ENCODE measurements around the gene ADGRG7. TPM values are rescaled to one million over a fixed set of nuclear protein-coding genes. Genes with fewer than 3 reads are reported as not detected.

The ADGRG7 gene
- total RNA-seq, 6 donors from 2014 or later, result not detected

DNA sequence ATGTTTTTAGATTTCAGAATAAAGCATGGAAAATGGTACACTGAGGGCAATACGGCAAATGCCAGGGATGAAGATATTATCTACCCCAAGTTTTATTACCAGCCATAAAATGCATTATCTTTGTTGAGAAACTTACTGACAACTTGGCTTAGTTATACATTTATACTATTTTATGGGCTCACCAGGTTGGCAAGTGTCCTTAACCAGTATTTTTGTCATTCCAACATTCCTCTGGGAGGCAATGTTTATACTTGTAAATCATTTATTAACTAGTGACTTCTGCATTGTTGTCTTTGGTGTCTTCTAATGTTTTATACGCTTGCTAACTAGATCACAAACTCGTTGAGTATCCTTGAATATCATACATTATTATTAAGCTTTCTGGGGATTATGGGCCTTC, 18.0 kb upstream of the ADGRG7 start:
- whole genome bisulfite sequencing, 2 donors, result 74 to 82% methylated on average over 3 of the region's 3 CpGs
- ATAC-seq (ENCODE audit: low FRiP score in 2 of 2) (no peak), DNase-seq (no peak)
- Histone ChIP-seq H3K36me3 (no peaks in the 10 kb centered on the region), H3K27me3 (no peaks in the 10 kb centered on the region), H3K9me3 (no peaks in the 10 kb centered on the region), H3K4me3 (no peak overlapping the region), H3K27ac (no peak overlapping the region), H3K4me1 (peaks cover 0 to 3% (median 2%) of the 10 kb centered on the region in 4 donors)
- TF ChIP-seq POLR2AphosphoS5 (IDR thresholded peaks at IDR 0.05) (no peak), EP300 (IDR thresholded peaks at IDR 0.05) (no peak), POLR2A (IDR thresholded peaks at IDR 0.05) (no peak)
- TF ChIP-seq, protein P1, sequence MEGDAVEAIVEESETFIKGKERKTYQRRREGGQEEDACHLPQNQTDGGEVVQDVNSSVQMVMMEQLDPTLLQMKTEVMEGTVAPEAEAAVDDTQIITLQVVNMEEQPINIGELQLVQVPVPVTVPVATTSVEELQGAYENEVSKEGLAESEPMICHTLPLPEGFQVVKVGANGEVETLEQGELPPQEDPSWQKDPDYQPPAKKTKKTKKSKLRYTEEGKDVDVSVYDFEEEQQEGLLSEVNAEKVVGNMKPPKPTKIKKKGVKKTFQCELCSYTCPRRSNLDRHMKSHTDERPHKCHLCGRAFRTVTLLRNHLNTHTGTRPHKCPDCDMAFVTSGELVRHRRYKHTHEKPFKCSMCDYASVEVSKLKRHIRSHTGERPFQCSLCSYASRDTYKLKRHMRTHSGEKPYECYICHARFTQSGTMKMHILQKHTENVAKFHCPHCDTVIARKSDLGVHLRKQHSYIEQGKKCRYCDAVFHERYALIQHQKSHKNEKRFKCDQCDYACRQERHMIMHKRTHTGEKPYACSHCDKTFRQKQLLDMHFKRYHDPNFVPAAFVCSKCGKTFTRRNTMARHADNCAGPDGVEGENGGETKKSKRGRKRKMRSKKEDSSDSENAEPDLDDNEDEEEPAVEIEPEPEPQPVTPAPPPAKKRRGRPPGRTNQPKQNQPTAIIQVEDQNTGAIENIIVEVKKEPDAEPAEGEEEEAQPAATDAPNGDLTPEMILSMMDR (IDR thresholded peaks at IDR 0.05), result no peak

DNA sequence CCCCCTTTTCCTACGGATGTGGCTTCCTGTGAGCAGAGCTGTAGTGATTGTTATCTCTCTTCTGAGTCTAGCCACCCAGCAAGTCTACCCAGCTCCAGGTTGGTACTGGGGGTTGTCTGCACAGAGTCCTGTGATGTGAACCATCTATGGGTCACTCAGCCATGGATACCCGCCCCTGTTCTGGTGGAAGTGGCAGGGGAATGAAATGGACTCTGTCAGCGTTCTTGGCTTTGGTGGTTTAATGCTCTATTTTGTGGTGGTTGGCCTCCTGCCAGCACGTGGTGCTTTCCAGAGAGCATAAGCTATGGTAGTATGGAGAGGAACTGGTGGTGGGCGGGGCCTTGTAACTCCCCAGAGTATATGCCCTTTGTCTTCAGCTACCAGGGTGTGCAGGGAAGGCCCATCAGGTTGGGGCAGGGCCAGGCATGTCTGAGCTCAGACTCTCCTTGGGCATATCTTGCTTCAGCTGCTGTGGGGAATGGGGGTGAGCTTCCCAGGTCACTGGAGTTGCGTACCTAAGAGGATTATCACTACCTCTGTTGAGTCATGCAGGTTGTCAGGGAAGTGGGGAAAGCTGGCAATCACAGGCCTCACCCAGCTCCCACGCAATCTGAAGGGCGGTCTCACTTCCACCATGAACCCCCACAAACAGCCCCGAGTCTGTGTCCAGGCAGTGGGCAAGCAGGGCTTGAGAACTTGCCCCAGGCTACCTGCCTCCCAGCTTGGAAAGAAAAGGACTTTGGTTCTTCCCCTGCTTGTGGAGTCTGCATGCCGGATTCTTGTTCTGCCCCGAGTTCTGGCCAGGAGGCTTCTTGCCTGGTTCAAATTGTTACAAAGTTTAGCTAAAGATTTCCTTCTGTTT, 9.0 kb upstream of the ADGRG7 start:
- Histone ChIP-seq H3K4me3 (no peak overlapping the region), H3K9me3 (no peaks in the 10 kb centered on the region), H3K27me3 (no peaks in the 10 kb centered on the region), H3K36me3 (no peaks in the 10 kb centered on the region), H3K27ac (no peak overlapping the region), H3K4me1 (peaks cover 0 to 2% (median 0%) of the 10 kb centered on the region in 4 donors)
- DNase-seq (no peak), ATAC-seq (ENCODE audit: low FRiP score in 2 of 2) (no peak)
- no peak for TF ChIP-seq POLR2A (IDR thresholded peaks at IDR 0.05)
- TF ChIP-seq, protein P1 (IDR thresholded peaks at IDR 0.05), result no peak
- no peak for TF ChIP-seq POLR2AphosphoS5 (IDR thresholded peaks at IDR 0.05)
- no peak for TF ChIP-seq EP300 (IDR thresholded peaks at IDR 0.05)
- whole genome bisulfite sequencing, 2 donors, result 62 to 68% methylated on average over 9 to 11 of the region's 11 CpGs

DNA sequence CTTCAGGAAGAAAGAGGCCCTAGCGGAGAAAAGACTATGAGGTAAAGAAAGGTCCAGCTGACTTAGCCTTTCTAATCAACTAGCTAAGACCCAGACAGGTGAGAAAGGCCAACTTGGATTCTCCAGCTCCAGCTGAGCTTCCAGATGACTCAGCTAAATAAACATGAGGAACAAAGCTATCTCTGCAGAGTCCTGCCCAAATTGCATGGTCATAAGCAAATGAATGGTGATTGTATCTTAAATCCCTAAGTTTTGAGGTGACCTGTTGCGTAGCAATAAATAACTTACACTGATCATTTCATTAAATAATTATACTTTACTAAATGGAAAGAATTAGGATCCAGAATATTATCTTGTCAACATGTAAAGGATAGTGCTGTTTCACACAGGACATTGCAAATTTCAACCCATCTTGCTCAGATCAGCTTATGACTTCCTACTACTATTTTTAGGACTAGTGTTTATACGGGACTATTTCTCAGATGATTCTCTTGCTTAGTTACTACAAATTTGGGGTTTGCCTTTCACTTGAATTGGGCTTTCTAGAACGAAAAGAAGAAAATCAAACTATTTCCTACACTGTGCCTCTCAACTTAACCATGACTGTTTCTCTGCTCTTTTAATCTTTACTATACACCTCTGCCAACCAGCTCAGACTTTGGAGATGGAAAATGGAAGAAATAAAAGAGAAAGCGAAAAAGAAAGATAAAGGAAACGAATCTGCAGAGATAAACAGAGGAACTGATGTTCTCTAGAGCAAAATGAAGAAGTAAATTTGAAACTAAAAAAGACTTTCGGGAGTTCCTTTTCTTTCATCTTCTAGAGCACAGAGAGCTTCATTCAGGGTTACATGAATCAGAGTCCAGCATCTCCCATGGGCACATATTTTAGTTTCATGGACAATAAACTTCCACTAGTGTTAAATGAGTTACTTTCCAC, 6.6 kb upstream of the ADGRG7 start:
- H3K4me3 ChIP-seq, result peak overlapping the region in 2 of 4 donors; percentile 5 to 23

DNA sequence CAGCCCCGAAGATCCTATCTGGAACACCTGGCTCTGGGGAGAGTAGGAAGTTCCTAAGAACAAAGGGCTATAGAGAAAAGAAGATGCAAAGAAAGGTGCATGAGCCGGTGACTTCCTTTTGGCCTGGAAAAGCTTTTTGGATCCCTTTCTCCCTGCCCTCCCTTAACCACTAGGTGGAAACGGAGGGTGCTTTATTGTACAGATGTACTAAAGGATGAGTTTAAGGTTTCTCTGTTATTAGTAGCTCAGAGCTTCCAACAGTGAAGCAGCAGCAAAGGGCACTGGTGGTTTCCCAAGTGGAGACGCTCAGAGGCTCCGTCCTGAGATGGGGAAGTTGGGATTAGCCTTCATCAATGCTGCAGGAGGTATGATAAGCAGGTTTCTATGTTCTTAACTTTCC, 5.9 kb upstream of the ADGRG7 start:
- TF ChIP-seq EP300 (IDR thresholded peaks at IDR 0.05), result no peak
- TF ChIP-seq POLR2AphosphoS5 (IDR thresholded peaks at IDR 0.05), result no peak
- TF ChIP-seq POLR2A (IDR thresholded peaks at IDR 0.05), result no peak
- TF ChIP-seq, protein P1 (IDR thresholded peaks at IDR 0.05), result no peak
- WGBS, 2 donors, result 34 to 46% methylated on average over 5 of the region's 5 CpGs
- H3K4me1 ChIP-seq, result peaks cover 0 to 2% (median 0%) of the 10 kb centered on the region in 4 donors
- DNase-seq, result no peak
- no peaks in the 10 kb centered on the region for H3K9me3 ChIP-seq
- H3K27me3 ChIP-seq, result no peaks in the 10 kb centered on the region
- peak overlapping the region in 2 of 4 donors; percentile 5 to 23 for H3K4me3 ChIP-seq
- ATAC-seq (ENCODE audit: low FRiP score in 2 of 2), result peak in 1 of 2 donors; percentile 58
- H3K27ac ChIP-seq, result peak overlapping the region in 1 of 4 donors; percentile 10
- H3K36me3 ChIP-seq, result no peaks in the 10 kb centered on the region

More for the DNA sequence above, 6.6 kb upstream of the ADGRG7 start:
- ATAC-seq (ENCODE audit: low FRiP score in 2 of 2), result peak in 1 of 2 donors; percentile 8
- Histone ChIP-seq H3K4me1 (peaks cover 0 to 2% (median 0%) of the 10 kb centered on the region in 4 donors), H3K27ac (peak overlapping the region in 2 of 4 donors; percentile 10 to 32), H3K27me3 (no peaks in the 10 kb centered on the region), H3K9me3 (no peaks in the 10 kb centered on the region), H3K36me3 (no peaks in the 10 kb centered on the region)
- DNase-seq, result no peak
- 52% methylated on average over 7 of the region's 7 CpGs for WGBS, 2 donors
- no peak for TF ChIP-seq POLR2AphosphoS5 (IDR thresholded peaks at IDR 0.05)
- TF ChIP-seq POLR2A (IDR thresholded peaks at IDR 0.05), result no peak
- TF ChIP-seq, protein P1 (IDR thresholded peaks at IDR 0.05), result no peak
- no peak for TF ChIP-seq EP300 (IDR thresholded peaks at IDR 0.05)
